GM12891 (cell line): ENCODE results near the gene SF1.

ENCODE experiments used
- POLR2A ChIP-seq: IDR thresholded peaks from 2 replicates; pipeline ENCODE4 v1.6.1; 2011; ENCODE audit warnings: low read depth, low read length, control low read depth
- TAF1 ChIP-seq: IDR thresholded peaks from 2 replicates; pipeline ENCODE4 v1.6.1; 2011; ENCODE audit warnings: low read depth, low read length, control low read depth

DNA sequence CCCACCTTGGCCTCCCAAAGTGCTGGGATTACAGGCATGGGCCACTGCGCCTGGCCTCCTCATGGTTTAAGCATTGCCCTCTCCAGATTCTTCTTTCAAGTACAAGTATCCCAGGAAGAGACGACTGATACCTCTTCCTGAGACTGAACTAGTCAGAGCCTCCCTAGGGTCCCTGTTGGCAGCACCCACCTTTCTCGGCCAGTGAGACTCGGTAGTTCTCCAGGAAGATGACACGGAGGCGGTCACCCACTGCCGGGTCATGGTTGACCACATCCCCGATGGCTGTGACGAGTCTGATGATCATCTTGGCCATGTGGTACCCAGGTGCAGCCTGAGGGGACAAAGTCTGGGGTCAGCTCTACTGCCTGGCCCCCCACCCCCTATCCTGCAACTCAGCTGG, 27.2 kb downstream of the SF1 start:
- TF ChIP-seq POLR2A: no peak
- no peak for TF ChIP-seq TAF1
